Cerebellar cortex (tissue), 1 donor: ENCODE results near the gene LEFTY1.
A peak's percentile ranks its signal among the peaks of the same experiment; 100 is the strongest.
"Not testable (repeated sequence)": the region's sequence is repeated elsewhere in the genome, so short reads cannot be mapped to it uniquely, and the experiment has no call there.

Experiments
- DNase-seq: peaks from one replicate; pipeline ENCODE4 v3.0.0-alpha.2; 2015; ENCODE audit warnings: low spot score

Gene LEFTY1

GRCh38 chr1:225888898-225889601 is at the start of gene LEFTY1:
TSS of gene LEFTY1 (minus strand) at chr1:225889146. CDS start at chr1:225889066, 80 bp downstream.
- DNase-seq = no peak

- no peak for DNase-seq
Observed at GRCh38 chr1:225937048-225937968, 48.4 kb upstream of the LEFTY1 start.

GRCh38 chr1:225936523-225936922 is 47.6 kb upstream of the LEFTY1 start:
- DNase-seq = no peak

GRCh38 chr1:225936086-225936485 is 47.1 kb upstream of the LEFTY1 start:
- not testable (repeated sequence) for DNase-seq

GRCh38 chr1:225934711-225935110 is 45.8 kb upstream of the LEFTY1 start:
- DNase-seq = no peak

GRCh38 chr1:225933072-225933471 is 44.1 kb upstream of the LEFTY1 start:
- no peak for DNase-seq

- DNase-seq = no peak
Observed at GRCh38 chr1:225931270-225932136, 42.6 kb upstream of the LEFTY1 start.

- no peak for DNase-seq
Observed at GRCh38 chr1:225930566-225930965, 41.6 kb upstream of the LEFTY1 start.

GRCh38 chr1:225929462-225929861 is 40.5 kb upstream of the LEFTY1 start:
- DNase-seq = not testable (repeated sequence)

- no peak for DNase-seq
Observed at GRCh38 chr1:225928186-225929175, 39.5 kb upstream of the LEFTY1 start.

- DNase-seq = no peak
Observed at GRCh38 chr1:225926551-225927113, 37.7 kb upstream of the LEFTY1 start.

GRCh38 chr1:225923692-225924555 is 35.0 kb upstream of the LEFTY1 start, which contains the start of gene PYCR2:
TSS of gene PYCR2 (minus strand) at chr1:225924250. CDS start at chr1:225924110, 140 bp downstream.
- peak; percentile 93 for DNase-seq

- no peak for DNase-seq
Observed at GRCh38 chr1:225923381-225923691, 34.4 kb upstream of the LEFTY1 start.

- no peak for DNase-seq
Observed at GRCh38 chr1:225921734-225922709, 33.1 kb upstream of the LEFTY1 start.

GRCh38 chr1:225919906-225920305 is 31.0 kb upstream of the LEFTY1 start:
- no peak for DNase-seq

- DNase-seq = no peak
Observed at GRCh38 chr1:225918280-225918679, 29.3 kb upstream of the LEFTY1 start.

- no peak for DNase-seq
Observed at GRCh38 chr1:225917536-225917935, 28.6 kb upstream of the LEFTY1 start.

GRCh38 chr1:225917101-225917500 is 28.2 kb upstream of the LEFTY1 start:
- DNase-seq = no peak
